GM19463 (cell line): ENCODE results near the gene PIGK.
"Not testable (repeated sequence)": the region's sequence is repeated elsewhere in the genome, so short reads cannot be mapped to it uniquely, and the experiment has no call there.

Source experiments
- ATAC-seq: cut with Tn5 transposase; IDR thresholded peaks from one replicate; pipeline ENCODE4 v1.9.1; 2021; ENCODE audit warnings: mild to moderate bottlenecking, moderate library complexity; ENCODE audit not compliant: unreplicated experiment

The PIGK gene

GRCh38 chr1:77219166-77219887 is at the start of gene PIGK:
PIGK (minus strand) TSS chr1:77219430; CDS start chr1:77219402, 28 bp downstream.
- ATAC-seq, result peak; percentile 95

- ATAC-seq, result no peak
These were observed 47.8 kb upstream of the PIGK start for GRCh38 chr1:77267035-77267434.

- ATAC-seq, result no peak
These were observed 46.0 kb upstream of the PIGK start for GRCh38 chr1:77265180-77265579.

GRCh38 chr1:77263708-77264107 is 44.5 kb upstream of the PIGK start:
- ATAC-seq, result no peak

DNA sequence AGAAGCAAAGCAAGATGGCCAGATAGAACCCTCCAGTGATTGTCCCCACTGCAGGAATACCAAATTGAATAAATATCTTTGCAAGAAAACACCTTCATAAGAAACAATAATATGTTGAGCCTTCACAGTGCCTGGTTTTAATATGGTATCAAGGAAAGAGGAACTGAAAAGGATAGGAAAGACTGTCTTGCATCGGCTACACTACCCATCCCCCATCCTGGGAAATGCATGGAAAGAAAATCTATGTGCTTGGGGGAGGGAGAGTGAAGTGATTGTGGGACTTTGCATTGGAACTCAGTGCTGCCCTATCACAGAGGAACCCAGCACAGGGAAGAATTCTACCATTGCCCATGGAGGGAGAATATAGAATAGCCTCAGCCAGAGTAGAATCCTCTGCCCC is 34.0 kb upstream of the PIGK start:
- no peak for ATAC-seq

- no peak for ATAC-seq
These were observed 30.9 kb upstream of the PIGK start for GRCh38 chr1:77250126-77250525.

DNA sequence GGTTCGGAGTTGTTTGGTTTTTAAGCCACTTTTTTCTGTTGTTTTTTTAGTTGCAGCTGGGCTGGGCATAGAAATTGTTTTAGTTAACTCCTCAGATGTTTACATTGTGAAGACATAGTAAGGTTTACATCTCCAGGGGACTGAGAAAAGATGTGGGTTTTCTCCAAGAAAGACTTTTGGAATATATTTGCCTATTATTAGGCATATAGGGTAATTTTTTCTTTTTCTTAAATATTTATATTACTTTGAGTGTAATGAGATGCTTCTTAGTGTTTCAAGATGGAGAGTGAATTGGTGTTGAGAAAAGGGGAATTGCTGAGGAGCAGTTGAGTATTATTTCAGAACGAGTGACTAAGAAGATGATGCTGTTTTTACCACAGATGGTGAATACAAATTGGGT is 26.6 kb upstream of the PIGK start:
- no peak for ATAC-seq

DNA sequence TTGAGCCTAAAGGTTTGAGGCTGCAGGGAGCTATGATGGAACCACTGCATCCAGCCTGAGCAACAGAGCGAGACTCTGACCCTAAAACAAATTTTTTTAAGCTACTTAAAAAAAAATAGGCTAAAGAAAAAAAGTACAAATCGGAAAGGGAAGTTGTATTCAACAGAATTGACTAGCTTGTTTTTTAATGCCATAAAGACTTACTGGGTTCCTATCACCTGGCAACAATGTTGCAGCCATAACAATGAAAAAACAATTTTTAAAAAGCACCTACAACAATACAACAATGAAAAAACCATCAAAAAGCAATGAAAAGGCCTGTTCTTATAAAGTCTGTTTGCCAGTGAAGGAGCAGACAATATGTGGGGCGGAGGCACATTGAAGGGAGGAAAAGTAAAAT is 20.1 kb upstream of the PIGK start:
- ATAC-seq, result no peak

- ATAC-seq, result no peak
These were observed 19.2 kb upstream of the PIGK start for GRCh38 chr1:77238462-77238861.

GRCh38 chr1:77234943-77235342 is 15.7 kb upstream of the PIGK start:
- no peak for ATAC-seq

GRCh38 chr1:77234096-77234495 is 14.9 kb upstream of the PIGK start:
- ATAC-seq, result no peak

GRCh38 chr1:77232829-77233228 is 13.6 kb upstream of the PIGK start:
- no peak for ATAC-seq

DNA sequence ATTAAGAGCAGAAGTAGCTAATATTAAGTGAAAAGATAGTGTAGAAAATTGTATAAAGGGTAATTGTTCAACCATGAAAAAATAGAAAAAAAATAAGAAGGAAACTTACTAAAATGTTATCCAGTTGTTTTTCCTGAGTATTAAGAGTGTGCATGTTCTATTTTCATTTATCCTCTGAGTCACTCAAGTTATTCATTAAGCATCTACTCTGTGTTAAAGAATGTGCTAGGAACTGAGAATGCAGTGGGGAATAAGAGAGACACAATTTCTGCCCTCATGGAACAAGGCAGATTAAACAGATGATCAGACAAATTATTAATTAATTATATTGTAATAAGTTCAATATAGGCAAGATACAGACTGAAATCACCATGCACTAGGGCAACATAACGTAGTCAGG is 10.8 kb upstream of the PIGK start:
- ATAC-seq, result no peak

- ATAC-seq, result no peak
These were observed 9.6 kb upstream of the PIGK start for GRCh38 chr1:77228836-77229235.

DNA sequence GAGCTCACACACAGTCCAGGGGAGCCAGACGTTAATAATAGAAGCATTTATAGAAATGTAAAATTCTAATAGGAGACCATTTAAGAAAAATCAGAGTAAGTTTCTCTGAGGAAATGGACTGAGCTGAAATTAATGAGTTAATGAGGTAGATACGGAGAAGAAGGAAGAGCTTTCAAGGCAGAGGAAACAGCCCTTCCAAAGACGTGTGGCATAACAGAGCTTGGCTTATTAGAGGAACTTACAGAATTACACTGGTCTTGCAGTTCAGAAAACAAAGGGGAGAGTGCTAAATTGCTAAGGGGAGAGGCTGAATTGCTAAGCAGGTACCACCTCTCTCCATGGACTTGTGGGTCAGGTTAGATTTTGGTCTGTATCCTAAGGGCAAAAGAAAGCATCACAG is 8.2 kb upstream of the PIGK start:
- ATAC-seq, result no peak

GRCh38 chr1:77222496-77222895 is 3.3 kb upstream of the PIGK start:
- ATAC-seq, result no peak

DNA sequence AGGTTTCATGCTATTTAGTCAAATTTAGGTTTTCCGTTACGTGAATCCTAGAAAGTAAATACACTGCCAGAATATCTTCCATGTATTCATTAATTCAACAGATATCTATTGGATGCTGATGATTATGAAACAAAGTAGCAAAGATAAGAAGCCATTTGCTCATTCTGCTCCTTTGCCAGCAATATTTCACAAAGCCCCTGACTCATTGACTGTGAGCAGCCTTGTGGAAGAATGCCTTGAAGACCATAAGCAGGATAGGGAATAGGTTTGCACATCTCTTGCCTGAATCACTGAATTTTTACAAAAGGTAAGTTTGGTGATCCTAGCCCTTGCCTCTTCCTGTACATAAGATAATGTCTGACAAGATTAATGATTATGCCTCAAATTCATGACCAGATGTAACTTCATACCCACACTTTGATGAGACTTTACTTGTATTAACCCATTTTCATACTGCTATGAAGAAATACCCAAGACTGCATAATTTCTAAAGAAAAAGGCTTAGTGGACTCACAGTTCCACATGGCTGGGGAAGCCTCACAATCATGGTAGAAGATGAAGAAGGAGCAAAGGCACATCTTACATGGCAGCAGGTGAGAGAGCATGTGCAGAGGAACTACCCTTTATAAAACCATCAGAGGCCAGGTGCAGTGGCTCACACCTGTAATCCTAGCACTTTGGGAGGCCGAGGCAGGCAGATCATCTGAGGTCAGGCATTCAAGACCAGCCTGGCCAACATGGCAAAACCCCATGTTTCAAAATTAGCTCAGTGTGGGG is 1.6 kb upstream of the PIGK start:
- no peak for ATAC-seq

DNA sequence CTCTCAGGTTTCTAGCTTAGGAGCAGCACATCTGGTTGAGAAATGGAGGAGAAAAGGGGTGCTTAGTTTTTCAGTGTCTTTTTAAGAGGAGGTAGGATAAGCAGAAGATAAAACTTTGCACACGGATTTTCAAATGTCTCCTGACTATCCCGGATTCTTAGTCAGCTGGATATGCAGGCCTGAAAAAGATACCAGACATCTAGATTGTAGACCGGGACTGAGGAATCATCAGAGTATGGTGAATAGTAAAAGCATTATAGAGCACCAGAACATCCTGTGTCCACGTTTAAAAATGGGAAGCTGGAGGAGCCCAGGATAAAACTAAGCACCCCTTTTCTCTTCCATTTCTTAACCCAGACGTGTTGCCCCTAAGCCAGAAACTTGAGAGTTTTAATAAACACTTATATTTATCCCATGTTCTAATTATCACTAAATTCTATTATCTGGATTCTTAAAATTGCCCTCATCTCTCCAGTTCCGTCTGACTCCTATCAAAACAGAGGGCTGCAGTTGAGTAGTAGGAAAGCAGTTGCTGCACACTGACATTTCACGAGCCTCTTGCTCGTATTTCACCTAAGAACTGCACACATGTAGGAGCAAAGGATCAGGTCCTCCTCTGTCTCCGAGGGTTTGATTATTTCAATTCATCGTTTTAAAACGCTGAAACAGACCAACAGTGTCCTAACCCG is 609 bp downstream of the PIGK start:
- ATAC-seq, result peak; percentile 31

DNA sequence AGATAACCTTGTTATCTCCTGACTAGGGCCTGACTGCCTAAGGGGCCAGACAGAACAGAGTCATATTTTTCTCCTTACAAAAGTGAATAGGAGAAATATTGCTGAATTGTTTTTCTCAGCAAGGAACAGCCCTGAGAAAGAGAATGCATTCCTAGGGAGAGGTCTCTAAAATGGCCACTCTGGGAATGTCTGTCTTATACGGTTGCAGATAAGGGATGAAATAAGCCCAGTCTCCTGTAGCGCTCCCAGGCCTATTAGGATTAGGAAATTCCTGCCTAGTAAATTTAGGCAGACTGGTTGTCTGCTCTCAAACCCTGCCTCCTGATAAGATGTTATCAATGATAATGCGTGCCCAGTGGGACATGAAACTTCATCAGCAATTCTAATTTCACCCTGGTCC is 15.2 kb downstream of the PIGK start:
- not testable (repeated sequence) for ATAC-seq

DNA sequence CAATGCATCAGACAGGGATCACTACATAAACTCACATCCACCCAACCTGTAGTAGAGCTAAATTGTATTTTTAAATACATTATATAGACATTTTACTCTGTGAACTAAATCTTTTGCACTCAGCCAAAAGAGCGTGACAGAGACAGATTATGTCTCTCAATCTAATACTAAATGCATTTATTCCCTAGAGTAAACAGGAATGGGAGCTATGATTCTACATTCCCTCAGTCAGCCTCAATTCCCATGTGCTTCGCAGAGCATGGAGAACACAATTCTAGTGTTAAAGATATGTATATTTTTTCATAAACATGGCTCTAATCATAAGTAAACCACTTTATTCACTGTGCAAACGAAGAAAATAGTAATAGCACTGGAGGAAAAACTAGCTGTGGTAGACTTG is 16.5 kb downstream of the PIGK start:
- ATAC-seq, result no peak

GRCh38 chr1:77200806-77201205 is 18.4 kb downstream of the PIGK start:
- no peak for ATAC-seq

- ATAC-seq, result no peak
These were observed 18.9 kb downstream of the PIGK start for GRCh38 chr1:77200293-77200692.
